ENCODE results near the gene GPRC5A.

GRCh38 chr12:12900786-12901157, 9.4 kb downstream of the GPRC5A start:
- no peak for TF ChIP-seq CEBPB (IDR thresholded peaks at IDR 0.05)
- no peak for TF ChIP-seq TAF1 (IDR thresholded peaks at IDR 0.05; ENCODE audit: low read depth)
- no peak for TF ChIP-seq EP300 (IDR thresholded peaks at IDR 0.05; ENCODE audit: borderline replicate concordance)
- TF ChIP-seq YY1 (IDR thresholded peaks at IDR 0.05; ENCODE audit: low read depth), result no peak
- no peak for TF ChIP-seq EGR1 (IDR thresholded peaks at IDR 0.05)
- TF ChIP-seq RAD21 (IDR thresholded peaks at IDR 0.05; ENCODE audit: low read depth), result no peak
- TF ChIP-seq ZBTB7A (IDR thresholded peaks at IDR 0.05; ENCODE audit: low read depth), result no peak
- TF ChIP-seq MAX (IDR thresholded peaks at IDR 0.05), result no peak
- no peak for TF ChIP-seq REST (IDR thresholded peaks at IDR 0.05; ENCODE audit: low read depth)
- TF ChIP-seq USF1 (IDR thresholded peaks at IDR 0.05), result no peak
- TF ChIP-seq TEAD4 (IDR thresholded peaks at IDR 0.05), result no peak
- TF ChIP-seq NFIC (IDR thresholded peaks at IDR 0.05), result no peak

Measured in Ishikawa (cell line).